Measurements from ENCODE around the gene ZDHHC14. TPM values are rescaled to one million over a fixed set of nuclear protein-coding genes. Genes with fewer than 3 reads are reported as not detected.

Gene ZDHHC14
- total RNA-seq, 1 donor from 2014 or later, result 6.8 TPM

- peaks cover 0 to 3% (median 0%) of the 10 kb centered on the region in 3 donors for H3K4me1 ChIP-seq (ENCODE audit: control insufficient read depth in 3 of 3, insufficient read depth in 3 of 3, low read length in 3 of 3)
- H3K27me3 ChIP-seq (ENCODE audit: control insufficient read depth in 3 of 3, insufficient read depth in 3 of 3, low read length in 3 of 3), result no peaks in the 10 kb centered on the region
- no peaks in the 10 kb centered on the region for H3K9me3 ChIP-seq (ENCODE audit: control insufficient read depth in 3 of 3, low read length in 3 of 3)
- H3K36me3 ChIP-seq (ENCODE audit: control insufficient read depth in 3 of 3, insufficient read depth in 3 of 3, low read length in 3 of 3), result peaks cover 3 to 12% (median 7%) of the 10 kb centered on the region in 3 donors
- no peak overlapping the region for H3K9ac ChIP-seq (ENCODE audit: low read depth in 1 of 3, low read length in 3 of 3)
- no peak overlapping the region for H3K27ac ChIP-seq (ENCODE audit: low read depth, low read length)
- H3K4me3 ChIP-seq (ENCODE audit: low read length in 3 of 3), result no peak overlapping the region
Measured at GRCh38 chr6:157657754-157658153, 276.8 kb downstream of the ZDHHC14 start.

- Histone ChIP-seq H3K27me3 (ENCODE audit: control insufficient read depth in 3 of 3, insufficient read depth in 3 of 3, low read length in 3 of 3) (no peaks in the 10 kb centered on the region), H3K36me3 (ENCODE audit: control insufficient read depth in 3 of 3, insufficient read depth in 3 of 3, low read length in 3 of 3) (peaks cover 3 to 12% (median 7%) of the 10 kb centered on the region in 3 donors), H3K4me1 (ENCODE audit: control insufficient read depth in 3 of 3, insufficient read depth in 3 of 3, low read length in 3 of 3) (peaks cover 0 to 3% (median 0%) of the 10 kb centered on the region in 3 donors), H3K27ac (ENCODE audit: low read depth, low read length) (no peak overlapping the region), H3K9me3 (ENCODE audit: control insufficient read depth in 3 of 3, low read length in 3 of 3) (no peaks in the 10 kb centered on the region), H3K9ac (ENCODE audit: low read depth in 1 of 3, low read length in 3 of 3) (no peak overlapping the region), H3K4me3 (ENCODE audit: low read length in 3 of 3) (no peak overlapping the region)
Measured at GRCh38 chr6:157658301-157658700, 277.3 kb downstream of the ZDHHC14 start.

GRCh38 chr6:157659536-157660271 lies 278.7 kb downstream of the ZDHHC14 start:
- Histone ChIP-seq H3K4me3 (ENCODE audit: low read length in 3 of 3) (no peak overlapping the region), H3K27ac (ENCODE audit: low read depth, low read length) (no peak overlapping the region), H3K4me1 (ENCODE audit: control insufficient read depth in 3 of 3, insufficient read depth in 3 of 3, low read length in 3 of 3) (peaks cover 0 to 3% (median 0%) of the 10 kb centered on the region in 3 donors), H3K9me3 (ENCODE audit: control insufficient read depth in 3 of 3, low read length in 3 of 3) (no peaks in the 10 kb centered on the region), H3K27me3 (ENCODE audit: control insufficient read depth in 3 of 3, insufficient read depth in 3 of 3, low read length in 3 of 3) (no peaks in the 10 kb centered on the region), H3K36me3 (ENCODE audit: control insufficient read depth in 3 of 3, insufficient read depth in 3 of 3, low read length in 3 of 3) (peaks cover 0 to 10% (median 3%) of the 10 kb centered on the region in 3 donors), H3K9ac (ENCODE audit: low read depth in 1 of 3, low read length in 3 of 3) (no peak overlapping the region)

GRCh38 chr6:157660414-157660813 lies 279.4 kb downstream of the ZDHHC14 start:
- Histone ChIP-seq H3K27ac (ENCODE audit: low read depth, low read length) (no peak overlapping the region), H3K27me3 (ENCODE audit: control insufficient read depth in 3 of 3, insufficient read depth in 3 of 3, low read length in 3 of 3) (no peaks in the 10 kb centered on the region), H3K9ac (ENCODE audit: low read depth in 1 of 3, low read length in 3 of 3) (no peak overlapping the region), H3K36me3 (ENCODE audit: control insufficient read depth in 3 of 3, insufficient read depth in 3 of 3, low read length in 3 of 3) (peaks cover 3 to 8% (median 4%) of the 10 kb centered on the region in 3 donors), H3K9me3 (ENCODE audit: control insufficient read depth in 3 of 3, low read length in 3 of 3) (no peaks in the 10 kb centered on the region), H3K4me3 (ENCODE audit: low read length in 3 of 3) (no peak overlapping the region), H3K4me1 (ENCODE audit: control insufficient read depth in 3 of 3, insufficient read depth in 3 of 3, low read length in 3 of 3) (peaks cover 0 to 3% (median 0%) of the 10 kb centered on the region in 3 donors)

- Histone ChIP-seq H3K36me3 (ENCODE audit: control insufficient read depth in 3 of 3, insufficient read depth in 3 of 3, low read length in 3 of 3) (peaks cover 3 to 6% (median 4%) of the 10 kb centered on the region in 3 donors), H3K27me3 (ENCODE audit: control insufficient read depth in 3 of 3, insufficient read depth in 3 of 3, low read length in 3 of 3) (no peaks in the 10 kb centered on the region), H3K4me1 (ENCODE audit: control insufficient read depth in 3 of 3, insufficient read depth in 3 of 3, low read length in 3 of 3) (peaks cover 1 to 3% (median 2%) of the 10 kb centered on the region in 3 donors), H3K9ac (ENCODE audit: low read depth in 1 of 3, low read length in 3 of 3) (no peak overlapping the region), H3K9me3 (ENCODE audit: control insufficient read depth in 3 of 3, low read length in 3 of 3) (no peaks in the 10 kb centered on the region), H3K27ac (ENCODE audit: low read depth, low read length) (no peak overlapping the region), H3K4me3 (ENCODE audit: low read length in 3 of 3) (no peak overlapping the region)
Measured at GRCh38 chr6:157661652-157662051, 280.7 kb downstream of the ZDHHC14 start.

GRCh38 chr6:157663261-157663660 lies 282.3 kb downstream of the ZDHHC14 start:
- Histone ChIP-seq H3K4me1 (ENCODE audit: control insufficient read depth in 3 of 3, insufficient read depth in 3 of 3, low read length in 3 of 3) (peaks cover 3 to 6% (median 4%) of the 10 kb centered on the region in 3 donors), H3K27ac (ENCODE audit: low read depth, low read length) (no peak overlapping the region), H3K4me3 (ENCODE audit: low read length in 3 of 3) (no peak overlapping the region), H3K27me3 (ENCODE audit: control insufficient read depth in 3 of 3, insufficient read depth in 3 of 3, low read length in 3 of 3) (no peaks in the 10 kb centered on the region), H3K9me3 (ENCODE audit: control insufficient read depth in 3 of 3, low read length in 3 of 3) (no peaks in the 10 kb centered on the region), H3K9ac (ENCODE audit: low read depth in 1 of 3, low read length in 3 of 3) (no peak overlapping the region), H3K36me3 (ENCODE audit: control insufficient read depth in 3 of 3, insufficient read depth in 3 of 3, low read length in 3 of 3) (peaks cover 3 to 4% (median 3%) of the 10 kb centered on the region in 3 donors)

GRCh38 chr6:157665180-157665579 lies 284.2 kb downstream of the ZDHHC14 start:
- no peak overlapping the region for H3K4me3 ChIP-seq (ENCODE audit: low read length in 3 of 3)
- peaks cover 3 to 4% (median 3%) of the 10 kb centered on the region in 3 donors for H3K36me3 ChIP-seq (ENCODE audit: control insufficient read depth in 3 of 3, insufficient read depth in 3 of 3, low read length in 3 of 3)
- no peak overlapping the region for H3K27ac ChIP-seq (ENCODE audit: low read depth, low read length)
- no peak overlapping the region for H3K9ac ChIP-seq (ENCODE audit: low read depth in 1 of 3, low read length in 3 of 3)
- no peaks in the 10 kb centered on the region for H3K9me3 ChIP-seq (ENCODE audit: control insufficient read depth in 3 of 3, low read length in 3 of 3)
- peaks cover 13 to 20% (median 19%) of the 10 kb centered on the region in 3 donors for H3K4me1 ChIP-seq (ENCODE audit: control insufficient read depth in 3 of 3, insufficient read depth in 3 of 3, low read length in 3 of 3)
- no peaks in the 10 kb centered on the region for H3K27me3 ChIP-seq (ENCODE audit: control insufficient read depth in 3 of 3, insufficient read depth in 3 of 3, low read length in 3 of 3)

GRCh38 chr6:157666729-157667128 lies 285.7 kb downstream of the ZDHHC14 start:
- no peak overlapping the region for H3K27ac ChIP-seq (ENCODE audit: low read depth, low read length)
- H3K36me3 ChIP-seq (ENCODE audit: control insufficient read depth in 3 of 3, insufficient read depth in 3 of 3, low read length in 3 of 3), result peaks cover 0 to 4% (median 3%) of the 10 kb centered on the region in 3 donors
- H3K9me3 ChIP-seq (ENCODE audit: control insufficient read depth in 3 of 3, low read length in 3 of 3), result no peaks in the 10 kb centered on the region
- H3K9ac ChIP-seq (ENCODE audit: low read depth in 1 of 3, low read length in 3 of 3), result peak overlapping the region in 1 of 3 donors; percentile 27
- peaks cover 18 to 31% (median 29%) of the 10 kb centered on the region in 3 donors for H3K4me1 ChIP-seq (ENCODE audit: control insufficient read depth in 3 of 3, insufficient read depth in 3 of 3, low read length in 3 of 3)
- H3K4me3 ChIP-seq (ENCODE audit: low read length in 3 of 3), result no peak overlapping the region
- H3K27me3 ChIP-seq (ENCODE audit: control insufficient read depth in 3 of 3, insufficient read depth in 3 of 3, low read length in 3 of 3), result no peaks in the 10 kb centered on the region

- Histone ChIP-seq H3K27ac (ENCODE audit: low read depth, low read length) (no peak overlapping the region), H3K9me3 (ENCODE audit: control insufficient read depth in 3 of 3, low read length in 3 of 3) (no peaks in the 10 kb centered on the region), H3K9ac (ENCODE audit: low read depth in 1 of 3, low read length in 3 of 3) (no peak overlapping the region), H3K4me1 (ENCODE audit: control insufficient read depth in 3 of 3, insufficient read depth in 3 of 3, low read length in 3 of 3) (peaks cover 18 to 31% (median 29%) of the 10 kb centered on the region in 3 donors), H3K27me3 (ENCODE audit: control insufficient read depth in 3 of 3, insufficient read depth in 3 of 3, low read length in 3 of 3) (no peaks in the 10 kb centered on the region), H3K36me3 (ENCODE audit: control insufficient read depth in 3 of 3, insufficient read depth in 3 of 3, low read length in 3 of 3) (peaks cover 0 to 4% (median 3%) of the 10 kb centered on the region in 3 donors), H3K4me3 (ENCODE audit: low read length in 3 of 3) (no peak overlapping the region)
Measured at GRCh38 chr6:157667211-157668008, 286.4 kb downstream of the ZDHHC14 start.

- H3K27me3 ChIP-seq (ENCODE audit: control insufficient read depth in 3 of 3, insufficient read depth in 3 of 3, low read length in 3 of 3), result no peaks in the 10 kb centered on the region
- H3K9ac ChIP-seq (ENCODE audit: low read depth in 1 of 3, low read length in 3 of 3), result no peak overlapping the region
- H3K36me3 ChIP-seq (ENCODE audit: control insufficient read depth in 3 of 3, insufficient read depth in 3 of 3, low read length in 3 of 3), result peaks cover 0 to 6% (median 6%) of the 10 kb centered on the region in 3 donors
- no peak overlapping the region for H3K27ac ChIP-seq (ENCODE audit: low read depth, low read length)
- H3K9me3 ChIP-seq (ENCODE audit: control insufficient read depth in 3 of 3, low read length in 3 of 3), result no peaks in the 10 kb centered on the region
- H3K4me1 ChIP-seq (ENCODE audit: control insufficient read depth in 3 of 3, insufficient read depth in 3 of 3, low read length in 3 of 3), result peaks cover 18 to 31% (median 29%) of the 10 kb centered on the region in 3 donors
- H3K4me3 ChIP-seq (ENCODE audit: low read length in 3 of 3), result no peak overlapping the region
Measured at GRCh38 chr6:157668009-157668401, 287.0 kb downstream of the ZDHHC14 start.

Measured in skeletal muscle tissue (tissue), 4 donors.